ENCODE measurements around the gene PNKD.

The PNKD gene

DNA sequence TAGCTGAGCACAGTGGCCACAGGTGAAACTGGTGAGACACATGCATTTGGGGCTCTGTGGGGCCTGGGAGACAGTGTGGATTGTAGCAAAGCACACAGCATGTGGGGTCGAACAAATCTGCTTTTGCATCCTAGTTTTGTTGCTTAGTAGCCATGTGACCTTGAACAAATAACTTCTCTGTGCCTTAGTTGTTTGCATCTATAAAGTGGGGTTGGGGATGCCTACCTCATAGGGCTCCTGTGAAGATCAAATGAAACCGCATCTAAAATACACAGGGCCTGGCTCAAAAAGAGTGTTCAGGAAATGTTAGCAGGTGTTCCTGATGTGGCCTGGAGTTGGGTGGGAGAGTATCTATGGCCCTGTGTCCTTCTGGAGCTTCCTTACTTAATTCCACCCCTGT, 56.0 kb downstream of the PNKD start:
- Mint-ChIP-seq H3K27ac (no peak overlapping the region), H3K9me3 (no peaks in the 10 kb centered on the region), H3K4me1 (peaks cover 50% of the 10 kb centered on the region), H3K4me3 (no peak overlapping the region), H3K27me3 (peaks cover 10% of the 10 kb centered on the region)
- DNase-seq (no peak), ATAC-seq (no peak)

DNA sequence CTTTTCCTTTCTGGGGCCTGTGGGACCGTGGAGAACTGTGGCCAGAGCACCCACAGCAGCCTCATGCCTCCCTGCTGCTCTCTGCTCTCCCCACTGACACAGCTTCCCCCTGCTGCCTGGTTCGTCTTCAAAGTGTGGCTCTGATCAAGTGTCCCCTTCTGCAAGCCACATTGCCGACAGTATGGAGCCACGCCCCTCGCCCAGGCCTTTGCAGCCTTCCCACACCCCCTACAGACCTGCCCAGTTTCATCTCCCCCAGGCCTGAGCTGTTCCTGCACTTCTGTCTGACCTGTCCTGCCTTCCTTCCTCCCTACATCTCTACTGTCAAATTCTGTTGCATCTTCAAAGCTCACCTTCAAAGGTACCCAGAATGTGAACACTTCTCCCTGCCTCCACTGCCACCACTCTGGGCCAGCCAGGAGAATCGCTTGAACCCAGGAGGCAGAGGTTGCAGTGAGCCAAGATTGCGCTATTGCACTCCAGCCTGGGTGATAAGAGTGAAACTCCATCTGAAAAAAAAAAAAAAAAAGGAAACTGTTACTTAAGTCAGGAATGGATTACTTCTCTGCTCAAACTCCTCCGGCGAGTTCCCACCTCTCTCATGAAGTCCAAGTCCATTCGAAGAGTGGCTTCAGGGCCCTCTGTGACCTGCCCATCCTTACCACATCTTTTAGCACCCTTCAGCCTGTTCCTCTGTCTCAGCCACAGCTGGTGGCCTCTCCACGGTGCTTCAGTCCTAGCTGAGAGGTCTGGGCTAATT, 57.3 kb downstream of the PNKD start:
- DNase-seq: no peak
- no peak for ATAC-seq
- Mint-ChIP-seq H3K4me1 (peaks cover 43% of the 10 kb centered on the region), H3K9me3 (no peaks in the 10 kb centered on the region), H3K27me3 (peaks cover 10% of the 10 kb centered on the region), H3K4me3 (no peak overlapping the region), H3K27ac (no peak overlapping the region)

DNA sequence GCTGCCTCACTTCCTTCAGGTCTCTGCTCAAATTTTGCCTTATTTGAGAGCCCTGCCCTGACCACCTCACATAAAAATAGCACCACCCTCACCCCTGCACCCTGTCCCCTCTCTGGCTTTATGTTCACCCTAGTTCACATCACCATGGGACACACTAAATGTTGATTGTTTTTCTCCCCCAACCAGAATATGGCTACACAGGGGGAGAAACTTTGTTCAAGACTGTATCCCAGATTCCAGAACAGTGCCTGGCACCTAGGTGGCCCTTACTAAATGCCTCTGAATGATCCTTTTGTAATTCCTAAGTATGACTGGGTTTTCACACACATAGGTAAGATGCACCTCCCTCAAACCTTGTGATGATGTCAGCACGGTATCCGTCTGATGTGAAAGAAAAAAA, 58.0 kb downstream of the PNKD start:
- no peak overlapping the region for H3K27ac Mint-ChIP-seq
- H3K9me3 Mint-ChIP-seq: no peaks in the 10 kb centered on the region
- H3K4me3 Mint-ChIP-seq: no peak overlapping the region
- H3K27me3 Mint-ChIP-seq: peaks cover 10% of the 10 kb centered on the region
- peaks cover 40% of the 10 kb centered on the region for H3K4me1 Mint-ChIP-seq
- ATAC-seq (no peak), DNase-seq (no peak)

DNA sequence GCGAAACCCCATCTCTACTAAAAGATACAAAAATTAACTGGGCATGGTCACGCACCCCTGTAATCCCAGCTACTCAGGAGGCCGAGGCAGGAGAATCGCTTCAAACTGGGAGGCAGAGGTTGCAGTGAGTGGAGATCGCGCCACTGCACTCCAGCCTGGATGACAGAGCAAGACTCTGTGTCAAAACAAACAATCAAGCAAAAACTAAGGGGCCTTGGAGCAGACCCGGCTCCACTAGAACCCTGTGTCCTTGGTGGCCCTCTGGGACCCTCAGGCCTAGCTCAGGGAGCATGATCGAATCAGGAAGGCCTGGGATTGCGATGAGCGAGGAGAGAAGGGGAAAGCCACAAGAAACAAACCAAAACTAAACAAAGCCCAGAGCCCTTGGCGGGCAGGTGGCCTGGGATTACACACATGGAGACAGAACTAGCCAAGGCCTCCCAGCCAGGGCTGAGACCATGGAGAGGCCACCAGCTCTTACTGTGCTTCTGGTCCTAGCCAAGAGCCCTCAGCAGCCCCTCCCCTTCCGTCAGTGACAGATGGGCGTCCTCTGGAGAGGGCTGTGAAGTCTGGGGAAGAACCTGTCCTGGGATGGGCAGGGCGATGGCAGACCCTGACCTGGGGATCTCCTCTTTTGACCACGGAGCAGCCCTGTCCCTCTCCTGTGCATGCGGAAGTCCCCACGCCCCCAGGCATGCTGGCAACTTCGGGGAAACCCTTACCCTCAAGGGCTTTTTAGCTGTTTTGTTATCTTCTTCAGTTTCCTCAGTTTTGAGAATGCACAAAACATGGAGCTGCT, 58.9 kb downstream of the PNKD start:
- H3K9me3 Mint-ChIP-seq: no peaks in the 10 kb centered on the region
- ATAC-seq (no peak), DNase-seq (no peak)
- H3K27ac Mint-ChIP-seq: peak overlapping the region in 1 of 2 donors; percentile 68
- peak overlapping the region in 1 of 2 donors; percentile 48 for H3K4me3 Mint-ChIP-seq
- H3K27me3 Mint-ChIP-seq: peaks cover 1% of the 10 kb centered on the region
- H3K4me1 Mint-ChIP-seq: peaks cover 31% of the 10 kb centered on the region

DNA sequence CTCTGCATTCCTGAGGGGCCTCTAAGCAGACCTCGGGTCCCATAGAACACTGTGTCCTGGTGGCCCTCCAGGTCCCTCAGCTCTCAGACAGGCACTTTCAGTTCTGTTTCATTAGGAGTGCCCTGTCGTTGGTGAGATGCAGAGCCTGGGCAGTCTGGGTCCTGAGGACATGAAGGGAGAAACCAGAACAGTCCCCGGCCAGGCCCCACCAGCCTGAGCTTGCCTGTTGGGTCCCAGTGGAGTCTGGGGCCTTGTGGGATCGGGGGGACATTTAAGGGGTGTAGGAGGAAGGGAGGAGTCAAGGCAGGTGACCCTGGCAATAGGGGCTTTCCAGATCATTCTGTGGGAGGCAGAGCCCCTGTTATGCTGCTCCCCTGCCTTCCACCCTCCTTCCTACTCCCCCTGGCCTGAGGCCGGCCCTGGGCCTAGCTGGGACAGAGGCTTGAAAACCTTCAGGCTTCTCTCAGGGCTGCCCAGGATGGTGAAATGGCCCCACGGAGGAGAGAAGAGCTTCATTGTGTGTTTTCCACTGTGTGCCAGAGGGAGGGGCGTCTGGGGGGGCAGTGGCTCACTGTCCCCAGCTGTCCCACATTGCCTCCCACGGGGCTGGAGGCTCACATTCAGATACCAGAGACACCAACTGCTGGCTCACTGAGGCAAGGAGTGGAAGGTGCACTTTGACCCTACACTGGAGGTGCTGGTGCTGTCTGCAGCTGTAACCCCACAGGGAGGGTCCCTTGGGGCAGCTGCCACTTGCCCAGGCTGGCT, 59.7 kb downstream of the PNKD start:
- Mint-ChIP-seq H3K27ac (peak overlapping the region; percentile 81 to 94), H3K9me3 (no peaks in the 10 kb centered on the region), H3K4me1 (peaks cover 31% of the 10 kb centered on the region), H3K4me3 (peak overlapping the region in 1 of 2 donors; percentile 48), H3K27me3 (no peaks in the 10 kb centered on the region)
- DNase-seq: no peak
- ATAC-seq: peak; percentile 26

DNA sequence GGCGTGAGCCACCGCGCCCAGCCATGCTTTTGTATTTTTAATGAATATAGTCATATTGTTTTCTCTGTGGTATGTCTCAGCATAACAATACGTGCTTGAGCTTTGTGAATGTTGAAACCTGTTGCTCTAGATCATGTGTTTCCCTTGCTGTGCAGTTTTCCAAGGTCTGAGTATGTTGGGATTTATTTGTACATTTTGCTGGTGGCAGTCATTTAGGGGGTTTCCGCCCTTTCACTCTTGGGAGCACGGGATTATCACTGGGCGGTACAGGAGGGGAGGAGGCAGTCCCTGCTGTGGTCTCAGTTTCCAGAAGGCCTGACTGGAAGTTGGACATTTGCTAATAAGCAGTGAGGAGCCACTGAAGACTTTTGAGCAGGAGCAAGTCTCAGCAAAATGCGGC, 61.4 kb downstream of the PNKD start:
- H3K4me1 Mint-ChIP-seq: peaks cover 17% of the 10 kb centered on the region
- H3K9me3 Mint-ChIP-seq: no peaks in the 10 kb centered on the region
- peak overlapping the region in 1 of 2 donors; percentile 15 for H3K27ac Mint-ChIP-seq
- DNase-seq (no peak), ATAC-seq (no peak)
- no peak overlapping the region for H3K4me3 Mint-ChIP-seq
- H3K27me3 Mint-ChIP-seq: no peaks in the 10 kb centered on the region

DNA sequence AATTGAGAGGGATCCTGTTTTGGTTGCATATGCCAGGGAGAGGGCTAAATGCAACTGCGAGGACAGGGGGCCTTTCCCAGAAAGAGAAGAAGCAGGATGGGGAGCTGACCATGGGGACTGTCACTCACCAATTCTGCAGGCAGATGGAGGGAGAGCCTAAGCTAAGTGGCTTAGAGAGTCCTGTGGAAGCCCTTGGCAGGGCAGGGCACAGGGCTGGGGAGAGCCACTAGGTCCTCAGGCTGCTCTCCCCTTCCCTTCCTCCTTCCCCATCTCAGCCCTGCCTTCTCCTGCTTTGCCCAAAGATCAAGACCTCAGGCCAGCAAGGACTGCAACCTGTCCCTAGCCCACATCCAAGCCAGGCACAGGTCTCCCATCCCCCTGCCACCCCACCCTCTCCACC, 62.0 kb downstream of the PNKD start:
- no peaks in the 10 kb centered on the region for H3K9me3 Mint-ChIP-seq
- no peak for DNase-seq

DNA sequence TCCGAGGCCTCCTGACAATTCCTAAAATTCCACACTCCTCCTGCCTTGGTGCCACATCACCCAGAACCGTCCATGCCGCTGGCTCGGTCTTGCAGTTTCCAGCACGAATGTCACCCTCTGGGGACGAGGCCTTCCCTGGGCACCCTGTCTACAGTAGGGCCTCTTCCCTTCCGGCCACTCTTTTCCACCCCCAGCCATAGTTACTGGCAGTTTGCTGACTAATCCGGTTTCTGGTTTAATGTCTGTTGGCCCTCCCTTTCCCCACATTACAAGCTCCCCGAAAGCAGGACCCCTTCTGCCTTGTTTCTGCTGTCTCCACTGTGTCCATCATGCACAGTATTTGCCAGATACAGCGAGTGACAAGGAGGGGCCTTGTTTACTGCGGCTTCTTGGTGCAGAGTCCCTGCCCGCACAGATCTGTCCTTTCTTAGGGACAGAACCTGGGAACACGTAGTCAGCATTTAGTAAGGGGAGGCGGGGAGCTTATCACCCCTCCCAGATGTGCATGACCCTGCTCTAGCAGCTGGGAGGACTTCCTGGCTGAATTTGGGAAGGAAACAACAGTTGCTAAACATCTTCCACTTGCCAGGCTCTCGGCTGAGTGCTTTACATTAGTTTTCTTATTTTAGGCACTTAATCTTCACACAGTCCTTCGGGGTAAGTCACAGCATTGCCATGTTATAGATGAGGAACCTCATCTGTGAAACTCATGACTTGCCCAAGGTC, 62.8 kb downstream of the PNKD start:
- Mint-ChIP-seq H3K9me3 (no peaks in the 10 kb centered on the region), H3K27ac (no peak overlapping the region)

More for the DNA sequence above, 62.0 kb downstream of the PNKD start:
- peak; percentile 29 for ATAC-seq
- H3K27ac Mint-ChIP-seq: peak overlapping the region in 1 of 2 donors; percentile 22
- no peaks in the 10 kb centered on the region for H3K27me3 Mint-ChIP-seq
- no peak overlapping the region for H3K4me3 Mint-ChIP-seq
- peaks cover 14% of the 10 kb centered on the region for H3K4me1 Mint-ChIP-seq

DNA sequence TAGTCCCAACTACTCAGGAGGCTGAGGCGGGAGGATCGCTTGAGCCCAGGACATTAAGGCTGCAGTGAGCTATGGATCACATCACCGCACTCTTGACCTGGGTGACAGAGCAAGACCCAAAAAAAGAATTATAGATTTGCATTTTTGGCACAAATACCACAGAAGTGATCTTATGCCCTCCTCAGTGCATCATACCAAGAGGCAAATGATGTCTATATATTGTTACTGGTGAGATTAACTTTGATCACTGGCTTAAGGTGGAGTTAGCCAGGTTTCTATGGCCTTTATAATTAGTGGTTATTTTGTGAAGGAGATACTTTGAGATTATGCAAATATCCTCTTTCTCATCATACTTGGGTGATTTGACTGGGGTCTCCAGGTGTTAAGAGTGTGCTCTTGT, 64.2 kb downstream of the PNKD start:
- Mint-ChIP-seq H3K9me3 (no peaks in the 10 kb centered on the region), H3K4me3 (no peak overlapping the region), H3K27me3 (no peaks in the 10 kb centered on the region), H3K27ac (no peak overlapping the region), H3K4me1 (peaks cover 7% of the 10 kb centered on the region)
- DNase-seq (no peak), ATAC-seq (no peak)

More for the DNA sequence above, 62.8 kb downstream of the PNKD start:
- Mint-ChIP-seq H3K27me3 (no peaks in the 10 kb centered on the region), H3K4me1 (peaks cover 14% of the 10 kb centered on the region), H3K4me3 (no peak overlapping the region)
- no peak for ATAC-seq
- no peak for DNase-seq

DNA sequence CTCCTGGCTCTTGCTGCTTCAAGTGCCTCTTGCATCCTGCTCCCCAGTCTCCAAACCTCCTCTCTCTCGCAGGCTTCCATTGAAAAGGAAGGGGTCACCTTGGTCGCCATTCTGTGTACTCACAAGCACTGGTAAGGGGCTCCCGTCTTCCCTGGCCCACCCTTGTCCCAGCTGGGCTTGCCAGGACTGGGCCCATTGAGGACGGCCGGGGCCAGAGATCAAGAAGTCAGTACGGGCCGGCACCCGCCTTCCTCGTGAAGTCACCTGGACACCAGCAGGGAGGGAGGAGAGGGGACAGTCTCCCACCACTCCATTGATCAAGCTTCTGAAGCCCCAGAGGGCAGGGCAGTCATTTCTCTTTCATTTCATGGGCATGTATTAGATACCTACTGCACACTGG, 70.3 kb downstream of the PNKD start:
- no peak for DNase-seq
- Mint-ChIP-seq H3K9me3 (no peaks in the 10 kb centered on the region), H3K4me3 (no peak overlapping the region), H3K27ac (no peak overlapping the region), H3K4me1 (no peaks in the 10 kb centered on the region), H3K27me3 (no peaks in the 10 kb centered on the region)
- ATAC-seq: no peak

DNA sequence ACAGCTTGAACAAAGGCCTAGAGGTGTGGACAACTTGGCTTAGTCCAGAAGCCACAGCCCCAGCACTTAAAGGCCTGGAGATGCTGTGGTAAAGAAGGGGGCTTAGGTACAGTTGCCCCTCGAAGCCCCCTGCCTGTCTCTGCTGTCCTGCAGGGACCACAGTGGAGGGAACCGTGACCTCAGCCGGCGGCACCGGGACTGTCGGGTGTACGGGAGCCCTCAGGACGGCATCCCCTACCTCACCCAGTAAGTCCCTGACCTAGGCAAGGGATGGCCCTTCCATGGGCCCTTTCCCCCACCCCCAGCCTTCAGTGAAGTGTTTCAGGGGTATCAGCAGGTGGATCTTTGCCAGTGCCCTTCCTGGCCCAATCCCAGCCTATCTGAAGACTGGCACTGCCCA, 71.1 kb downstream of the PNKD start:
- no peaks in the 10 kb centered on the region for H3K9me3 Mint-ChIP-seq
- ATAC-seq: no peak

DNA sequence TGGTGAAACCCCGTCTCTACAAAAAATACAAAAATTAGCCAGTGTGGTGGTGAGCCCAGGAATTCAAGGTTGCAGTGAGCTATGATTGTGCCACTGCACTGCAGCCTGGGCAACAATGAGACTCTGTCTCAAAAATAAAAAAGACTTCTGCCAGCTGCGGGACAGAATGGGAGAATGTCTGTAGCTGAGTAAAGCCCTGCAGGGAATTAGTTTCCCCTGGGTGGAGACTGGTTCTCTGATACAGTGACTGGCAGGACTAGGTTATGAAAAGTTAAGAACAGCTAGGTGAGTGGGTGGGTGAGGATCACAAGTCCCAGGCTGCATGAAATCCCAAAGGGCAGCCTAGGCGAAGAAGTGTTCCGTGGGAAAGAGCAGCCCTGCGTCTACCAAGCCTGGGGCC, 72.5 kb downstream of the PNKD start:
- Mint-ChIP-seq H3K4me1 (no peaks in the 10 kb centered on the region), H3K4me3 (no peak overlapping the region), H3K9me3 (no peaks in the 10 kb centered on the region), H3K27me3 (no peaks in the 10 kb centered on the region), H3K27ac (no peak overlapping the region)
- DNase-seq: no peak
- no peak for ATAC-seq

More for the DNA sequence above, 71.1 kb downstream of the PNKD start:
- H3K27ac Mint-ChIP-seq: no peak overlapping the region
- no peak overlapping the region for H3K4me3 Mint-ChIP-seq
- H3K27me3 Mint-ChIP-seq: no peaks in the 10 kb centered on the region
- H3K4me1 Mint-ChIP-seq: no peaks in the 10 kb centered on the region
- DNase-seq: no peak

DNA sequence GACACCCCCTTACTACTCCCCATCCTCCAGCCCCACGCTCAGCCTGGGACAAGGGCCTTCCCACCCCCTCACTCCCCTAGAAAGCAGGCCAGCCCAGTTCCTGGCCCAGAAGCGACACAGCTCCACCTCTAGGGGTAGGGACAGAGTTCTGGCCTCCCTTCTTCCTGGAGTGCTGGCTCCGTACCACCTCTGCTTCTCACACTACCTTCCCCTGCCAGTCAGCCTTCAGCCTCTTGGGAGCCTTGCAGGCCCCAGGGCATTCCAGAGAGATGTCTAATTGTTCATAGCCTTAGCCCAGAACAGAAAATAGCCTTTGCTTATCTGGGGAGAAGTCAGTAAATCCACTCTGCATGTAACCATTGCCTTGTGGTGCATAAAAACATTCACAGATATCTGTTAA, 73.3 kb downstream of the PNKD start:
- no peak for ATAC-seq
- Mint-ChIP-seq H3K27ac (peak overlapping the region in 1 of 2 donors; percentile 84), H3K9me3 (no peaks in the 10 kb centered on the region), H3K27me3 (no peaks in the 10 kb centered on the region), H3K4me3 (no peak overlapping the region), H3K4me1 (no peaks in the 10 kb centered on the region)
- no peak for DNase-seq

DNA sequence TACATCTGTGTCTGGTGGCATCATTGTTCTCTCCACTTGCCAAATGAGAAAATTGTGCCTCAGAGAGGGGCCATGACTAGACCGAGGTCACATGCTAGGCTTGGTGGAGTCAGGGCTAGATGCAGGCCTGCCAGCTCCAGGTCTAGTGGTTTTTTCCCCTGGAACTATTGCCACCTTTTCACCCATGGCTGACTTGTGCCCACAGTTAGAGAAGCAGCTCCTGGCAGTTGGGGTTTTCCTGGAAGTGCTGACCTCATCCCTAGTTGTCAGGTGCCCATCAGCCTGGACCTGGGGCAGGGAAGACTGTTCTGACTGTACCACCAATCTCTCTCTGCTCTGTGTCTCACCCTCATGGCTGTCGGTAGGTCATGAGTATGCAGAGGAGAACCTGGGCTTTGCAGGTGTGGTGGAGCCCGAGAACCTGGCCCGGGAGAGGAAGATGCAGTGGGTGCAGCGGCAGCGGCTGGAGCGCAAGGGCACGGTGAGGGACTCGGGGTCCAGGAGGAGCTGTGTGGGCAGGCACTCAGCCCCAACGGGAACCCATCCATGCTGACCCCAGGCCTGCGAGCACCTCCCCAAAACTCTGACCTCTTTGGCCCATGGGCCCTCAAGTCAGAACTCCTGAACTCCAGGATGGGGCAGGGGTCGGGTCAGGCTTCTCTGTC, 73.9 kb downstream of the PNKD start:
- no peaks in the 10 kb centered on the region for H3K4me1 Mint-ChIP-seq
- ATAC-seq: no peak
- no peaks in the 10 kb centered on the region for H3K9me3 Mint-ChIP-seq
- H3K4me3 Mint-ChIP-seq: no peak overlapping the region
- H3K27me3 Mint-ChIP-seq: no peaks in the 10 kb centered on the region
- no peak for DNase-seq
- peak overlapping the region in 1 of 2 donors; percentile 94 for H3K27ac Mint-ChIP-seq

Measured in stimulated activated naive CD8-positive, alpha-beta T cell treated with anti-CD3 and anti-CD28 coated beads, Interleukin-15, amount 100 ng/mL, for 72 hours (primary cell).